ENCODE measurements around the gene UBQLN3. TPM values are rescaled to one million over a fixed set of nuclear protein-coding genes. Genes with fewer than 3 reads are reported as not detected.

UBQLN3 gene
- total RNA-seq, 1 donor from 2014 or later: not detected

GRCh38 chr11:5534046-5534445 is 24.3 kb upstream of the UBQLN3 start:
- H3K4me1 ChIP-seq: no peaks in the 10 kb centered on the region
- intact Hi-C loops (cut with DNase I): no loop called here
- H3K4me3 ChIP-seq: no peak overlapping the region
- no peaks in the 10 kb centered on the region for H3K27me3 ChIP-seq
- H3K36me3 ChIP-seq: no peaks in the 10 kb centered on the region
- no peak overlapping the region for H3K27ac ChIP-seq
- no peak for TF ChIP-seq POLR2AphosphoS5 (IDR thresholded peaks at IDR 0.05; ENCODE audit: insufficient read depth in 1 of 2, low read depth in 1 of 2)
- no peak for TF ChIP-seq CTCF (IDR thresholded peaks at IDR 0.05)
- no peak for TF ChIP-seq POLR2A (IDR thresholded peaks at IDR 0.05)
- no peak for DNase-seq (ENCODE audit: extremely low spot score in 2 of 2)
- no peaks in the 10 kb centered on the region for H3K9me3 ChIP-seq

GRCh38 chr11:5531053-5531831 is 21.5 kb upstream of the UBQLN3 start:
- Histone ChIP-seq H3K27ac (no peak overlapping the region), H3K36me3 (no peaks in the 10 kb centered on the region), H3K4me3 (no peak overlapping the region), H3K27me3 (no peaks in the 10 kb centered on the region), H3K9me3 (no peaks in the 10 kb centered on the region), H3K4me1 (no peaks in the 10 kb centered on the region)
- DNase-seq (ENCODE audit: extremely low spot score in 2 of 2): no peak
- TF ChIP-seq CTCF (IDR thresholded peaks at IDR 0.05): no peak
- TF ChIP-seq POLR2A (IDR thresholded peaks at IDR 0.05): no peak
- no peak for TF ChIP-seq POLR2AphosphoS5 (IDR thresholded peaks at IDR 0.05; ENCODE audit: insufficient read depth in 1 of 2, low read depth in 1 of 2)
- intact Hi-C loops (cut with DNase I): no loop called here

- DNase-seq (ENCODE audit: extremely low spot score in 2 of 2): no peak
- H3K9me3 ChIP-seq: no peaks in the 10 kb centered on the region
- no peaks in the 10 kb centered on the region for H3K36me3 ChIP-seq
- no peak overlapping the region for H3K27ac ChIP-seq
- intact Hi-C loops (cut with DNase I): no loop called here
- H3K4me3 ChIP-seq: no peak overlapping the region
- no peaks in the 10 kb centered on the region for H3K4me1 ChIP-seq
- no peaks in the 10 kb centered on the region for H3K27me3 ChIP-seq
- TF ChIP-seq CTCF (IDR thresholded peaks at IDR 0.05) (no peak), POLR2AphosphoS5 (IDR thresholded peaks at IDR 0.05; ENCODE audit: insufficient read depth in 1 of 2, low read depth in 1 of 2) (no peak), POLR2A (IDR thresholded peaks at IDR 0.05) (no peak)
Measured at GRCh38 chr11:5528495-5528894, 18.7 kb upstream of the UBQLN3 start.

- Histone ChIP-seq H3K4me1 (no peaks in the 10 kb centered on the region), H3K9me3 (no peaks in the 10 kb centered on the region), H3K27ac (no peak overlapping the region), H3K4me3 (no peak overlapping the region), H3K36me3 (no peaks in the 10 kb centered on the region), H3K27me3 (no peaks in the 10 kb centered on the region)
- TF ChIP-seq POLR2AphosphoS5 (IDR thresholded peaks at IDR 0.05; ENCODE audit: insufficient read depth in 1 of 2, low read depth in 1 of 2) (no peak), CTCF (IDR thresholded peaks at IDR 0.05) (no peak), POLR2A (IDR thresholded peaks at IDR 0.05) (no peak)
- intact Hi-C loops (cut with DNase I): no loop called here
- DNase-seq (ENCODE audit: extremely low spot score in 2 of 2): no peak
Measured at GRCh38 chr11:5527716-5528115, 18.0 kb upstream of the UBQLN3 start.

- TF ChIP-seq POLR2A (IDR thresholded peaks at IDR 0.05): no peak
- no peak for TF ChIP-seq POLR2AphosphoS5 (IDR thresholded peaks at IDR 0.05; ENCODE audit: insufficient read depth in 1 of 2, low read depth in 1 of 2)
- no peak for TF ChIP-seq CTCF (IDR thresholded peaks at IDR 0.05)
- Histone ChIP-seq H3K36me3 (no peaks in the 10 kb centered on the region), H3K27ac (no peak overlapping the region), H3K4me1 (no peaks in the 10 kb centered on the region), H3K27me3 (no peaks in the 10 kb centered on the region), H3K9me3 (no peaks in the 10 kb centered on the region), H3K4me3 (no peak overlapping the region)
- intact Hi-C loops (cut with DNase I): no loop called here
- no peak for DNase-seq (ENCODE audit: extremely low spot score in 2 of 2)
Measured at GRCh38 chr11:5524756-5525155, 15.0 kb upstream of the UBQLN3 start.
